AG10803 (cell line): Measurements from ENCODE around the gene PAN2.
"Not testable (repeated sequence)": the region's sequence is repeated elsewhere in the genome, so short reads cannot be mapped to it uniquely, and the experiment has no call there.

Source experiments
- DNase-seq: peaks from one replicate; pipeline ENCODE4 v3.0.0; 2010; ENCODE audit warnings: low read depth
- H3K4me3 ChIP-seq: 2 replicates; pipeline ENCODE4 v1.5.1; 2011; ENCODE audit warnings: mild to moderate bottlenecking, low read length, control low read depth
- CTCF ChIP-seq: conservative IDR thresholded peaks from 2 replicates; pipeline ENCODE4 v1.5.1; 2011; ENCODE audit warnings: mild to moderate bottlenecking, low read length, control low read depth, inconsistent platforms

Gene PAN2

GRCh38 chr12:56339158-56339422 is 5.3 kb upstream of the PAN2 start:
- no peak overlapping the region for H3K4me3 ChIP-seq
- no peak for DNase-seq
- TF ChIP-seq CTCF = no peak

- no peak within 1 kb of the TSS for H3K4me3 ChIP-seq
- DNase-seq = no peak
- no peak for TF ChIP-seq CTCF
Measured at GRCh38 chr12:56338308-56339157, 4.7 kb upstream of the PAN2 start, which contains the start of gene IL23A. Gene IL23A, plus strand, starts transcription at chr12:56338884. Its CDS starts 161 bp downstream, at chr12:56339045.

GRCh38 chr12:56337753-56338251 is 4.0 kb upstream of the PAN2 start:
- TF ChIP-seq CTCF = no peak
- no peak overlapping the region for H3K4me3 ChIP-seq
- no peak for DNase-seq

- no peak for TF ChIP-seq CTCF
- no peak for DNase-seq
- H3K4me3 ChIP-seq = no peak overlapping the region
Measured at GRCh38 chr12:56336361-56337167, 2.8 kb upstream of the PAN2 start.

GRCh38 chr12:56335527-56335926 is 1.7 kb upstream of the PAN2 start:
- H3K4me3 ChIP-seq, DNase-seq: not testable (repeated sequence)

GRCh38 chr12:56334490-56334793 is 642 bp upstream of the PAN2 start:
- peak overlapping the region; percentile 78 for H3K4me3 ChIP-seq
- DNase-seq = no peak
- TF ChIP-seq CTCF = no peak

- DNase-seq = no peak
- TF ChIP-seq CTCF = no peak
- peak overlapping the region; percentile 78 for H3K4me3 ChIP-seq
Measured at GRCh38 chr12:56333197-56333678, 562 bp downstream of the PAN2 start.
